SK-N-SH (cell line): ENCODE results near the gene DDR1. TPM values are rescaled to one million over a fixed set of nuclear protein-coding genes. Genes with fewer than 3 reads are reported as not detected.

Experiments
- CTCF ChIA-PET: fragments of 300-600, 350-600 bp; formaldehyde crosslinking; extraction: SDS; loops from one replicate; lab custom pipeline; 2021; lab: Yijun Ruan, JAX
- POLR2A ChIA-PET: fragments of 350-600 bp; sonication (Branson Sonifier 250); formaldehyde crosslinking; extraction: SDS; loops from one replicate; lab custom pipeline; 2020; ENCODE audit warnings: antibody characterized with exemption, inconsistent platforms; lab: Yijun Ruan, JAX
- DNase-seq: peaks from one replicate; pipeline ENCODE4 v3.0.0; 2012
- H2AFZ ChIP-seq: fragments of 200-600 bp; sonication (generic); 2 replicates; pipeline ENCODE4 v1.8.1; 2016; ENCODE audit warnings: antibody characterized with exemption, mild to moderate bottlenecking, low read depth
- H3F3A ChIP-seq: fragments of 200-600 bp; sonication (generic); replicated peaks from 2 replicates; pipeline ENCODE3; 2016; ENCODE audit warnings: antibody characterized with exemption, mild to moderate bottlenecking; ENCODE audit not compliant: insufficient read depth
- H3K27ac ChIP-seq, 2 experiments: fragments of 200-500 bp in 1 of 2; fragments of 200-600 bp in 1 of 2; sonication (Bioruptor generic) in 1 of 2; sonication (generic), shearing (Covaris generic) in 1 of 2; 2 replicates each; pipeline versions ENCODE4 v1.5.1 to v1.6.1; 2014 to 2016; ENCODE audit warnings: low read depth in 2 of 2, inconsistent platforms in 1 of 2, low read length in 1 of 2, mild to moderate bottlenecking in 1 of 2, mixed read lengths in 1 of 2
- H3K27me3 ChIP-seq: fragments of 200-600 bp; sonication (generic), shearing (Covaris generic); 2 replicates; pipeline ENCODE4 v1.6.1; 2016; ENCODE audit warnings: mixed run types; ENCODE audit not compliant: insufficient read depth
- H3K36me3 ChIP-seq, 2 experiments: fragments of 200-500 bp in 1 of 2; fragments of 200-600 bp in 1 of 2; sonication (Bioruptor generic) in 1 of 2; sonication (generic) in 1 of 2; replicated peaks in 1 of 2; 2 replicates each; pipeline versions ENCODE3 to v1.5.1; 2014 to 2016; ENCODE audit warnings: low read length in 1 of 2, mild to moderate bottlenecking in 1 of 2; ENCODE audit not compliant: insufficient read depth in 2 of 2, control insufficient read depth in 1 of 2
- H3K4me1 ChIP-seq, 2 experiments: fragments of 200-500 bp in 1 of 2; fragments of 200-600 bp in 1 of 2; sonication (Bioruptor generic) in 1 of 2; sonication (generic), shearing (Covaris generic) in 1 of 2; 2 replicates each; pipeline versions ENCODE4 v1.5.1 to v1.6.1; 2014 to 2016; ENCODE audit warnings: low read depth in 1 of 2, low read length in 1 of 2, mixed run types in 1 of 2; ENCODE audit not compliant: insufficient read depth in 2 of 2, control insufficient read depth in 1 of 2
- H3K4me2 ChIP-seq: fragments of 200-600 bp; sonication (generic), shearing (Covaris generic); 2 replicates; pipeline ENCODE4 v1.6.1; 2017; ENCODE audit warnings: mixed run types
- H3K4me3 ChIP-seq, 2 experiments: fragments of 200-500 bp in 1 of 2; fragments of 200-600 bp in 1 of 2; sonication (Bioruptor generic) in 1 of 2; sonication (generic), shearing (Covaris generic) in 1 of 2; 2 replicates each; pipeline versions ENCODE4 v1.5.1 to v1.8.1; 2014 to 2016; ENCODE audit warnings: low read depth in 2 of 2, inconsistent platforms in 1 of 2, low read length in 1 of 2, mild to moderate bottlenecking in 1 of 2, mixed read lengths in 1 of 2, moderate library complexity in 1 of 2
- H3K79me2 ChIP-seq: fragments of 200-600 bp; sonication (generic); 2 replicates; pipeline ENCODE4 v1.8.1; 2017; ENCODE audit warnings: mild to moderate bottlenecking; ENCODE audit not compliant: insufficient read depth
- H3K9ac ChIP-seq: fragments of 200-600 bp; sonication (generic); 2 replicates; pipeline ENCODE4 v1.6.1; 2017; ENCODE audit warnings: mixed run types
- H3K9me2 ChIP-seq: fragments of 200-600 bp; sonication (generic); 2 replicates; pipeline ENCODE4 v1.6.1; 2017; ENCODE audit warnings: mixed run types
- H3K9me3 ChIP-seq: fragments of 200-600 bp; sonication (generic); 2 replicates; pipeline ENCODE4 v1.6.1; 2017; ENCODE audit warnings: mixed run types, mild to moderate bottlenecking, moderate library complexity
- H4K20me1 ChIP-seq: fragments of 200-600 bp; sonication (generic); 2 replicates; pipeline ENCODE4 v1.6.1; 2017; ENCODE audit warnings: mild to moderate bottlenecking, mixed run types; ENCODE audit not compliant: insufficient read depth
- CHD2 ChIP-seq: fragments of 150-350 bp; IDR thresholded peaks from 2 replicates; pipeline ENCODE4 v1.6.1; 2018; ENCODE audit warnings: low read length; ENCODE audit not compliant: partially characterized antibody
- ELF1 ChIP-seq: IDR thresholded peaks from 2 replicates; pipeline ENCODE4 v1.4.0; 2012
- FOSL2 ChIP-seq: IDR thresholded peaks from 2 replicates; pipeline ENCODE4 v1.4.0; 2012; ENCODE audit warnings: low read depth, mild to moderate bottlenecking, moderate library complexity, borderline replicate concordance
- GABPA ChIP-seq: IDR thresholded peaks from 2 replicates; pipeline ENCODE4 v1.4.0; 2012; ENCODE audit warnings: low read depth, mild to moderate bottlenecking
- GATA2 ChIP-seq: sonication (generic); formaldehyde crosslinking; IDR thresholded peaks from 2 replicates; pipeline ENCODE4 v1.5.0; 2020; ENCODE audit warnings: mild to moderate bottlenecking, missing genetic modification reagents
- IRF3 ChIP-seq: fragments of 150-350 bp; IDR thresholded peaks from 2 replicates; pipeline ENCODE4 v1.6.1; 2016; ENCODE audit warnings: mild to moderate bottlenecking, low read depth, low read length
- MXI1 ChIP-seq: IDR thresholded peaks from 2 replicates; pipeline ENCODE4 v1.6.1; 2012; ENCODE audit warnings: mild to moderate bottlenecking, low read depth, low read length, improper control_type of control experiment
- NFIC ChIP-seq: IDR thresholded peaks from 2 replicates; pipeline ENCODE4 v1.4.0; 2012; ENCODE audit warnings: borderline replicate concordance
- NRF1 ChIP-seq: IDR thresholded peaks from 2 replicates; pipeline ENCODE4 v1.6.1; 2012; ENCODE audit warnings: low read depth, mild to moderate bottlenecking, low read length
- RCOR1 ChIP-seq: fragments of 150-350 bp; IDR thresholded peaks from 2 replicates; pipeline ENCODE4 v1.6.1; 2017; ENCODE audit warnings: antibody characterized with exemption, low read length
- REST ChIP-seq: IDR thresholded peaks from 2 replicates; pipeline ENCODE4 v1.6.1; 2012; ENCODE audit warnings: mild to moderate bottlenecking, low read depth, low read length, moderate library complexity
- RFX5 ChIP-seq: IDR thresholded peaks from 2 replicates; pipeline ENCODE4 v1.6.1; 2012; ENCODE audit warnings: mild to moderate bottlenecking, improper control_type of control experiment, low read length
- TAF1 ChIP-seq: IDR thresholded peaks from 2 replicates; pipeline ENCODE4 v1.6.1; 2012; ENCODE audit warnings: low read depth, mild to moderate bottlenecking, low read length, moderate library complexity, borderline replicate concordance
- TCF12 ChIP-seq: IDR thresholded peaks from 2 replicates; pipeline ENCODE4 v1.4.0; 2012
- ZBTB33 ChIP-seq: IDR thresholded peaks from 2 replicates; pipeline ENCODE4 v1.4.0; 2012; ENCODE audit warnings: low read depth, borderline replicate concordance
- WGBS: methylation state at CpG from one replicate; pipeline ENCODE4 v1.1.6; 2017; ENCODE audit warnings: low lambda C conversion rate; 5-methylcytosine and 5-hydroxymethylcytosine counted together
- polyA plus RNA-seq, 3 experiments: library from polyadenylated mRNA; depleted of rRNA; stranded (reverse); fragments of >200 nt; gene quantifications; 2 replicates each; pipeline ENCODE4 v1.2.3, GENCODE V29; 2012

The DDR1 gene
- polyA plus RNA-seq, 1 of the 3 experiments (the other 2 are of a cell fraction), result 52.8 TPM

GRCh38 chr6:30914076-30914853, 29.9 kb downstream of the DDR1 start, which contains the start of gene VARS2 (continued):
- TF ChIP-seq CHD2 (peak; percentile 22), IRF3 (no peak), REST (no peak), MXI1 (peak; percentile 84), NFIC (no peak), NRF1 (peak; percentile 97)

- H3K4me3 ChIP-seq, result peak overlapping the region; percentile 56 to 66
- peak overlapping the region; percentile 88 for H3K9ac ChIP-seq
- H3K79me2 ChIP-seq, result no peaks in the 10 kb centered on the region
- H3K36me3 ChIP-seq, result peaks cover 27 to 40% of the 10 kb centered on the region in 2 experiments
- H3K9me2 ChIP-seq, result no peaks in the 10 kb centered on the region
- H4K20me1 ChIP-seq, result no peaks in the 10 kb centered on the region
- H3F3A ChIP-seq, result peaks cover 8% of the 10 kb centered on the region
- DNase-seq, result no peak
- 67% methylated on average over 14 of the region's 17 CpGs for WGBS
- ChIA-PET POLR2A (interaction anchor here (1.0 to 1.5 kb wide), 3 partner anchors 165 to 178 kb away, joined by 4 read pairs; no protein-coding TSS in a partner anchor), CTCF (interaction anchor here (0.6 to 7.2 kb wide), 23 partner anchors 10 to 208 kb away, joined by 3 to 86 read pairs (median 5); partner anchors contain the start of gene DDR1)
- H2AFZ ChIP-seq, result peak overlapping the region; percentile 77
- H3K27ac ChIP-seq, result peak overlapping the region; percentile 79 to 87
- H3K27me3 ChIP-seq, result no peaks in the 10 kb centered on the region
- H3K4me1 ChIP-seq, result peaks cover 9 to 18% of the 10 kb centered on the region in 2 experiments; a peak in 3 of 4 replicates
- H3K4me2 ChIP-seq, result peak overlapping the region; percentile 91
- H3K9me3 ChIP-seq, result no peaks in the 10 kb centered on the region
- TF ChIP-seq RCOR1, result no peak
- TF ChIP-seq FOSL2, result no peak
- no peak for TF ChIP-seq IRF3
- no peak for TF ChIP-seq RFX5
- no peak for TF ChIP-seq GABPA
- no peak for TF ChIP-seq REST
- TF ChIP-seq ZBTB33, result no peak
- no peak for TF ChIP-seq GATA2 (CRISPR knock-in tag)
- no peak for TF ChIP-seq TCF12
- no peak for TF ChIP-seq ELF1
- no peak for TF ChIP-seq CHD2
- no peak for TF ChIP-seq NFIC
- no peak for TF ChIP-seq TAF1
Measured at GRCh38 chr6:30914854-30915590, 30.7 kb downstream of the DDR1 start.
